ENCODE results near the gene ODAD4.

The ODAD4 gene

DNA sequence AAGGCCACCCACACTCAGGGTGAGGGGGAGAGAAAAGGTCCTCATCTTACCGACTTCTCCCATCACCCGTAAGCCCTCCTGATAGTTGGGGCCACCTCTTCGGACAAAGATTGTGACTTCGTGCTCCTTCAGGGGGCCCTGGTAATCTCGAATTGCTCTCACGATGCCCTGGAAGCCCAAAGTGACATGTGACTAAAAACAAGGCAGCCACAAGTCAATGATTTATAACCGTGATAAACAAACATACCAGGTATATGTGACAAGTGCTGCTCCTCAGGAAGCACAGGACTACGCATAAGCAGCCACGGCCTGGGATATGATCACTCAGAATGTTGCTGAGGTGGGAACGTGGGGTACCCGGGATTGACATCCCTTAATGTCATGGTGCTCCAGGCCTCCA lies 28.8 kb upstream of the ODAD4 start:
- DNase-seq (ENCODE audit: insufficient read length) (no peak), FAIRE-seq (no peak)

DNA sequence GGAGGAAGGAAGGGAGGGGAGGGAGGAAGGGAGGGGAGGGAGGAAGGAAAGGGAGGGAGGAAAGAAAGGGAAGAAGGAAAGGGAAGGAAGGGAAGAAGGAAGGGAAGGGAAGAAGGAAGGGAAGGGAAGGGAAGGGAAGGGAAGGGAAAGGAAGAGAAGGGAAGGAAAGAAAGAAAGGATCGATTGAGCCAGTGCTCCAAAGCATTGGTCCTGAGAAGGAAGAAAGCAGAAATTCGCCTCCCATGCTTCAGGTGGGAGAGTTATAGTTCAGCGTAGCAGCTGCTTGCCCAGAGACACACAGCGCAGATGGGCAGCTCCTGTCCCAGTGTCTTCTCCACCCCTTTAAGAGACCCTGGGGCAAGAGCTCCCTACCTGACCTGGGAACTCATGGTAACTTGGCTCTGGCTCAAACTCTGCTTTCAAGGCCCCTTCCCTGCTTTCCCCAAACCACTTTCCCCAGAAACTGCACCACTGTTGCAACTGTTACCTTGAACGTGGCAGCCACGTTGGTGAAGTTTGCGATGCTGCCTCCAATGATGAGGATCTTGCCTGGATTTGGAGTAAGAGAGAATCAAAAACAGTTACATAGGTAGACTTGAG lies 26.1 kb upstream of the ODAD4 start:
- DNase-seq (ENCODE audit: insufficient read length) = no peak

More for the DNA sequence above, 28.8 kb upstream of the ODAD4 start:
- no peak for TF ChIP-seq TAF1 (IDR thresholded peaks at IDR 0.05; ENCODE audit: borderline replicate concordance, low read depth, low read length)
- TF ChIP-seq POLR2AphosphoS5 (IDR thresholded peaks at IDR 0.05; ENCODE audit: low read depth, low read length) = no peak
- TF ChIP-seq POLR2A (IDR thresholded peaks at IDR 0.05; ENCODE audit: low read depth, low read length) = no peak

DNA sequence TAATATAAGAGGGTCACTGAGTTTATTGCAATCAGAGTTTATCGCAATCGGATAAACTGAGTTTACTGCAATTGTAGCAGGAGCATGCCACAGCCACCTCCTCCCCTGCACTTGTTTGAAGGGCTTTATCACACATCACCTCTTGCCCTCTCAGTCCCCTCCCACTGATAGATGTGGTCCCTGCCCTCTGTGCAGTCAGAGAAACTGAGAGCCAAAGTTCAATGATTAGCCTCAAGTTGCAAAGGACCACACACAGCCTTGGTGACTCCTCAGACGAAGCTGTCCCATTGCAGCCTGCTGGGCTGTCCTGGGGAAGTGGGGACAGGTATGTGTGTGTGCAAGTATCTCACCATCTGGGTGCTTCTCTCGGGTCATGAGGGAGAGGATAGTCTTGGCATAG lies 25.2 kb upstream of the ODAD4 start:
- no peak for FAIRE-seq
- no peak for TF ChIP-seq POLR2AphosphoS5 (IDR thresholded peaks at IDR 0.05; ENCODE audit: low read depth, low read length)
- no peak for TF ChIP-seq POLR2A (IDR thresholded peaks at IDR 0.05; ENCODE audit: low read depth, low read length)
- no peak for TF ChIP-seq TAF1 (IDR thresholded peaks at IDR 0.05; ENCODE audit: borderline replicate concordance, low read depth, low read length)

More for the DNA sequence above, 26.1 kb upstream of the ODAD4 start:
- FAIRE-seq = no peak
- TF ChIP-seq POLR2AphosphoS5 (IDR thresholded peaks at IDR 0.05; ENCODE audit: low read depth, low read length) = no peak
- TF ChIP-seq POLR2A (IDR thresholded peaks at IDR 0.05; ENCODE audit: low read depth, low read length) = no peak
- no peak for TF ChIP-seq TAF1 (IDR thresholded peaks at IDR 0.05; ENCODE audit: borderline replicate concordance, low read depth, low read length)

DNA sequence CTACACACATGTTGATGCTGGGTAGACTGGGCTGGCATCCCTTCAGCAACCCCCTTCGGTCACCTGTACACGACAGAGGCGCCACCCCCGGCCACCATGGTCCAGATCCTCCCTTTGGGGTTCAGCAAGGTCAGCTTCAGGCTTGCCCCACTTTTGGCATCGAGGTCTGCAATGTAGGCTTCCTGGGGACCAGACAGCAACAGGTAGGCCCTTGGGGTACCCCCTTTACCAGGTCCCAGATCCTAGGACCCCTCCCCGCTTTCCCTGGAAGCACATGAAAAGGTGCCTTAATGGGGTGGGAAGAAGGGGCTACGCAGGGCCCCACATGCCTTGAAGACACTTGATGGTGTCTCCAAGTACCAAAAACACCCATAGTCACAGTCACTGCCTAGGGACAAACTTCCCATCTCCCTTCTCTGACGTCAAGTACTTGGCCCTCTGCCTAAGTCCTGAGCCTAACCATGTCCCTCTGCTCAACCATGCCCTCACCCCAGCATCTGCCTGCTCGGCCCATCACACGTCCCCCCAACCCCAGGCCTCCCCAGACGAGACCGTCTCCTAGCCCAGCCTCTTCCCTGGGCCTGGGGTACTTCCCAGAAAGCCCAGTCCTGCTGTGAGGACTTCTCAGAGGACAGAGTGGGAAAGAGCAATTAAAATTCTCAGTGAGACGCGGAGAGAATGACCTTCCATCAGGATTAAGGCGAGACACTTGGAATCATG lies 23.8 kb upstream of the ODAD4 start:
- DNase-seq (ENCODE audit: insufficient read length) = no peak
- TF ChIP-seq POLR2AphosphoS5 (IDR thresholded peaks at IDR 0.05; ENCODE audit: low read depth, low read length) (no peak), TAF1 (IDR thresholded peaks at IDR 0.05; ENCODE audit: borderline replicate concordance, low read depth, low read length) (no peak), POLR2A (IDR thresholded peaks at IDR 0.05; ENCODE audit: low read depth, low read length) (no peak)
- FAIRE-seq = no peak

More for the DNA sequence above, 25.2 kb upstream of the ODAD4 start:
- no peak for DNase-seq (ENCODE audit: insufficient read length)

DNA sequence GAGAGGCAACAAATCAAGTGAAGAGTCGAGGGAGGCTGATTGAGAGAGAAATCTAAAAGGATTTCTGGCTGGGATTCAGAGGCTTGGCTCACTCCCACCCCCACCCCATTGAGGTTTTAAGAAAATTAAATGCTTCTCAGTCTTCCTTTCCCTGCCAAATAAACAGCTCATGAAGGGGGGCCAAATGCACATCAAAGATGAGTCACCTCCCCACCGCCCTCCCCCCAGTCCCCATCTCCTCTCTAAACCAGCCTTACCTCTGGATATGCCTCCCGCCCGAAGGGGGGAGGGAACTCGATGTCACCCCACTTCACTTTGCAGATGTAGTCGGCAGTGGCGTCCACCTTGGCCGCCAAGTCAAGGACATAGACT lies 23.2 kb upstream of the ODAD4 start:
- no peak for FAIRE-seq
- no peak for TF ChIP-seq POLR2AphosphoS5 (IDR thresholded peaks at IDR 0.05; ENCODE audit: low read depth, low read length)
- TF ChIP-seq TAF1 (IDR thresholded peaks at IDR 0.05; ENCODE audit: borderline replicate concordance, low read depth, low read length) = no peak
- TF ChIP-seq POLR2A (IDR thresholded peaks at IDR 0.05; ENCODE audit: low read depth, low read length) = no peak
- DNase-seq (ENCODE audit: insufficient read length) = no peak

DNA sequence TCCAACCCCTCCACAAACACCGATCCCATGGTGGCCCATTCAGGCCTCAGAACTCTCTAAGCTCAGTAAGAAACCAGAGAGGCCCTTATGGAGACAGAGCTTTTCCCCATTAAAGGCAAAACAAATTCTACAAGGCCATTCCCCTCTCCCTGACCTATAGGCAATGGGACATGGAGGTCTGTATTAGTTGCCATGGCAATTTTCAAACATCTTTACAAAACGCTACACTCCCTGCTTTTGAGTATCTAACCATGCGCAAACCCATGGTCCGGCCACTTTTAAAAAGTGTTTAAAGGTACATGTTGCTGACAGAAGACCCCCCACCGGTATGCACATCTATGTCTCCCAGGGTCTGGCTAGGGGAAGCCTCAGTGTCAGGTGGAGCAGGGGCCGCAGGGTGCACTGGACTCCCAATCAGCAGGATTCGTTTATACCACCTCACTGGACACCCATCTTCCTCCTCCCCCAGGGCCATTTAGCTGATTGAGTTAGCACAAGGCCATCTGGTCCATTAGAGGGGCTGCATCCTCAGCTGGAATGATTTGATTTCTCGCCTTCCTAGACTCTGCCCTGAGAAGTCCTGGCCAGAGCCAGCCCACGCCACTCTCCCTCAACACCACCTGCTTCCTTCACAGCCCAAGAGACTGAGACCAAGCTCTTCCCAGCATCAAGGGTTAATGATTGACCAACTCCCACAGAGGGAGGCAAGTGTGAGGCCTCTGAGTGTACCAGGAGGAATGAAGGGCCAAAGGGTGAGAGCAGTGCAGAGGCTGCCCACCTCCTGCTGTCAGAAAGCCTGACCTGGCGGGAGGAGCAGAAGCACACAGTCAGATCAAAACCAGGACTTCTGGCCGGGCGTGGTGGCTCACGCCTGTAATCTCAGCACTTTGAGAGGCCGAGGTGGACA lies 22.5 kb upstream of the ODAD4 start:
- DNase-seq (ENCODE audit: insufficient read length) = no peak
- FAIRE-seq = no peak
- no peak; the same call in 1 of the 2 replicates for TF ChIP-seq POLR2A (IDR thresholded peaks at IDR 0.05; ENCODE audit: low read depth, low read length)
- no peak for TF ChIP-seq TAF1 (IDR thresholded peaks at IDR 0.05; ENCODE audit: borderline replicate concordance, low read depth, low read length)
- no peak for TF ChIP-seq POLR2AphosphoS5 (IDR thresholded peaks at IDR 0.05; ENCODE audit: low read depth, low read length)

DNA sequence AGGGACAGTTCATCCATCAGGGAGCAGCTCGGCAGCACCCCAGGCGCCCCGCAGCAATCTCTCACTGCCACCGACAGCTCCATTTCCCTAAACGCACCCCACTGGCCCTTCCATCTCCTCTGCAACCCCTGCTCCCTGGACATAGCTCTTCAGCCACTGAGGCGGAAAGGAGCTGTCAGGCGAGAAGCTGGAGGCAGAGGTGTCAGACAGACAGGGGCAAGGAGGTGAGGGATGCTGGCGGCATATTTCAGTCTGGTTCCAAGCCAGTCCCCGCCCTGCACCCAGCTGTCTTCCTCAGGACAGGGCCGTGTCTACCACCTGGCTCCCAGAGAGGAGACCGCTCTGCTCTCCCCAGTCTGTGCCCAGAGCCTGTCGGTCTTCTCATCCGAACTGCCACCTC lies 21.3 kb upstream of the ODAD4 start:
- DNase-seq (ENCODE audit: insufficient read length) = no peak
- FAIRE-seq = no peak
- TF ChIP-seq POLR2AphosphoS5 (IDR thresholded peaks at IDR 0.05; ENCODE audit: low read depth, low read length) (no peak), POLR2A (IDR thresholded peaks at IDR 0.05; ENCODE audit: low read depth, low read length) (no peak), TAF1 (IDR thresholded peaks at IDR 0.05; ENCODE audit: borderline replicate concordance, low read depth, low read length) (no peak)

DNA sequence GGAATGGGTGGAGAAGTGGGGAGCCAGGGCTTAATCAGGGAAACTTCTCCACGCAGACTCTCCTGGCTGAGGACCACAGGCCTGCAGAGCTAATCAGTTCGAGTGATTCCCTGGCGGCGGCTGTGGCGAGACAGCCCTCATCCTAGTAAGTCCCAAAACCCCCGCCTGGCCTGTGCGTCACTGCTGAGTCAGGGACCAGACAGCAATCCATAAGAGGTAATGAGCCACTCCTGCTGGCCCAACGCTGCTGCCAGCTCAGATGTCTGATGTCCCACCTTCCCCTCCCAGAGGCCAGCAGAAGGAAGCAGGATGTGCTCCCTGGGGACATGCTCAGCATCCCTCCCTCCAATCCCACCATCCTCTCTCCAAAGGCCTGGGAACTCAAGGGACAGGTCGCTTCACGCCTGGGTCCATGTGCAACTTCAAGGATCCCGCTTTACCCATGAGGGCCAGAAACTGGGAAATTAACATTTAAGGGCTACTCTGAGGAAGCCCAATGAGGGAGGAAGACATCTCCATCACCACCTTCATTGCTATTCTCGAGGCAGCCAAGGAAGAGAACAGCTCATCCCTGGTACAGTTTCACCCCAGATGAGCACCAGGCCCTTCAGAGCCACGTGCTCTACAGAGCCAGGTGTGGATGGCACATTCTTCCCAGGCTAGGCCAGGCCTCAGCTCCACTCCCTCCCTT lies 19.6 kb upstream of the ODAD4 start:
- no peak for DNase-seq (ENCODE audit: insufficient read length)
- TF ChIP-seq TAF1 (IDR thresholded peaks at IDR 0.05; ENCODE audit: borderline replicate concordance, low read depth, low read length) (no peak), POLR2AphosphoS5 (IDR thresholded peaks at IDR 0.05; ENCODE audit: low read depth, low read length) (no peak), POLR2A (IDR thresholded peaks at IDR 0.05; ENCODE audit: low read depth, low read length) (no peak)
- no peak for FAIRE-seq

DNA sequence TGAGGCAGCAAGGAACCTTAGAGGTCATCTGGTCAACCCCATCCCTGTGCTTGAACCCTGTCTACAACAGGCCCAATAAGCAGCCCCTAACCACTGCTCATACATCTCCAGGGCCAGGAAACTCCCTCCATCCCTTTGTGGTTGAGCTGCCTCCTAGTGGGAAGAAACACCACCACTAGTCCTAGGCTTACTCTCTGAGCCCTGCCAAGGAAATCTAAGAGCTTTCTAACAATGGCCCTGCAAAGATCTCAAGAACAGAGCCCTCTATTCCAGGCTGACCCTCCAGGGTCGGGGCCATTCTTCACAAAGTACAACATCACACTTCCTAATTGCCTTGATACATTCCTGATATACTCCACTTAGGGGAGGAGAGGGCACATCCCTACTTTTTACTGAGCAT lies 17.5 kb upstream of the ODAD4 start:
- TF ChIP-seq POLR2A (IDR thresholded peaks at IDR 0.05; ENCODE audit: low read depth, low read length) (no peak), POLR2AphosphoS5 (IDR thresholded peaks at IDR 0.05; ENCODE audit: low read depth, low read length) (no peak)
- FAIRE-seq (no peak), DNase-seq (ENCODE audit: insufficient read length) (no peak)

DNA sequence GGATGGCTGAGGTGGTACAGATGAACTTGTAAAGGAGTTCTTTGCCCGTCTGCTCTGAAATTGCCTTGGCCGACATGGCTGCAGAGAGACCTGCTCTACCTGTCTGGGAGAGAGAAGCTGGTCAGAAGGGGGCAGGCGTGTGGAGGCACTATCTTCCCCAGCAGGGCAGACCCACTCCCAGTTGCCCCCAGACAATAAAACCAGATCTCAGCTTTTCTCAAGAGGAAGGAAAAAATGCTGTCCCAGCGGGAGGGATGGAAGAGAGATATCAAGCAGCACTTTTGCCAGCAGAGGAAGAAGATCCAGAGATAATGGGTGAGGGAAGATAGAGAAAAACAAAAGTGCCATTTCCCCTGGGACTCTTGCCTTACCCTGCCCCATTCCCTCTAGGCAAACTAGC lies 16.6 kb upstream of the ODAD4 start:
- TF ChIP-seq POLR2AphosphoS5 (IDR thresholded peaks at IDR 0.05; ENCODE audit: low read depth, low read length) = no peak
- DNase-seq (ENCODE audit: insufficient read length) = no peak
- no peak for FAIRE-seq

DNA sequence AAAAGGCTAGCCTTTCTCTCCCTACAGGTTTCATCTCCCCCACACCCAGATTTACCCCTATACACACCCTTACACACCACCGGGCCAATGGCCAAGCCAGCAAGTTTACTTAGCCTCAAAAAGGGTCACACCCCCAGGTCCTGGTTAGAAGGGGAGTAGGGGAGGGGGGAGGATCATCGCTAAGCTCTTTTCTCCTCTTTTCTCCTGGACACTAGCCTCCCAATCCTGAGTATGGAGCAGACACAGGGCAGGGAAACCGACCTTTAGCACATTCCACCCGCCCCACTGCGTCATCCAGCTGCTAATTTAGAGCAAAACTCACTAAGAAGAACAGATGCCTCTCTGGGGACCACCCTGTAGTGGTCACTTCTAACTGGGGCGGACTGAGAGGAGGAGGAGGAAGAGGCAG lies 16.1 kb upstream of the ODAD4 start:
- DNase-seq (ENCODE audit: insufficient read length) = no peak
- FAIRE-seq = no peak
- TF ChIP-seq TAF1 (IDR thresholded peaks at IDR 0.05; ENCODE audit: borderline replicate concordance, low read depth, low read length) = no peak
- no peak for TF ChIP-seq POLR2AphosphoS5 (IDR thresholded peaks at IDR 0.05; ENCODE audit: low read depth, low read length)
- TF ChIP-seq POLR2A (IDR thresholded peaks at IDR 0.05; ENCODE audit: low read depth, low read length) = no peak

Data from GM12892 (cell line).